ENCODE results near the gene EEPD1.

DNA sequence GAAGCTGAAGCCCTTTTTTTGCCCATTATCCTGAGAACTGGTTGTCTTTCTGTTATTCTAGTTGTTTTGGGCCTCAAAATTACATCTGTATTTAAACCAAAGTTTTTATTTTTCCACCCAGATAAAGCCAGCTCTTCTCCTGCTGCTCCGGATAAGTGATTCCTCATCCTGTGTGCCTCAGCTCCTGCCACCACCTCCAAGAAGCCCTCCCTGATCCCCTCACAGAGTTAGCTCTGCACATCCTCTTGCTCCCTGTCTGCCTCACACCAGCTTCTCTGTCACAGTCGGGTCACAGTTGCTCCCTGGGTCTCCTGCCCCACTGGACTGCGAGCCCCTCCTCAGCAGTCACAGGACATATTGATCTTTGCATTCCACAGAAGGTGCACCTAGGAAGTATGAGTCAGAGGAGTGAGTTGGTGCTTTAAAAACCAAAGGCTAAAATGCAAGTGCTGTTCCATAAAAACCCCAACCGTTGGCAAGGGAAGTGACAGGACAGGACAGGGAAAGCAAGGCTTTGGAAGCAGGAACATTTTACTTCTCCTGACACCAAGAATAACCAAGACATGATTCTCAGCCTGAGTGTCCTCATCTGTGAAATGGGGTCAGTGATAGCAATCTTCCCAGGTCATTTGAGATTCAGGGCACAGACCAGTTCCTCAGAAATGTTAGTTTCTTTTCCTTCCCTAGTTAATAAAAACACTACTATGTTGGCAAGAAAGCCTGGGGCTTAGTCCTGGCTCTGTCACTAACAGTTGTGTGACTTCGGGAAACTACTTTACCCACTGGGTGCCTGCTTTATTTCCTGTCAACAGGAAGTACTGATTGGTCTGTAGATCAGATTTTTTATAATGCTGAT lies 36.5 kb upstream of the EEPD1 start:
- TF ChIP-seq, protein P1, sequence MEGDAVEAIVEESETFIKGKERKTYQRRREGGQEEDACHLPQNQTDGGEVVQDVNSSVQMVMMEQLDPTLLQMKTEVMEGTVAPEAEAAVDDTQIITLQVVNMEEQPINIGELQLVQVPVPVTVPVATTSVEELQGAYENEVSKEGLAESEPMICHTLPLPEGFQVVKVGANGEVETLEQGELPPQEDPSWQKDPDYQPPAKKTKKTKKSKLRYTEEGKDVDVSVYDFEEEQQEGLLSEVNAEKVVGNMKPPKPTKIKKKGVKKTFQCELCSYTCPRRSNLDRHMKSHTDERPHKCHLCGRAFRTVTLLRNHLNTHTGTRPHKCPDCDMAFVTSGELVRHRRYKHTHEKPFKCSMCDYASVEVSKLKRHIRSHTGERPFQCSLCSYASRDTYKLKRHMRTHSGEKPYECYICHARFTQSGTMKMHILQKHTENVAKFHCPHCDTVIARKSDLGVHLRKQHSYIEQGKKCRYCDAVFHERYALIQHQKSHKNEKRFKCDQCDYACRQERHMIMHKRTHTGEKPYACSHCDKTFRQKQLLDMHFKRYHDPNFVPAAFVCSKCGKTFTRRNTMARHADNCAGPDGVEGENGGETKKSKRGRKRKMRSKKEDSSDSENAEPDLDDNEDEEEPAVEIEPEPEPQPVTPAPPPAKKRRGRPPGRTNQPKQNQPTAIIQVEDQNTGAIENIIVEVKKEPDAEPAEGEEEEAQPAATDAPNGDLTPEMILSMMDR (IDR thresholded peaks at IDR 0.05), result no peak
- no peak for TF ChIP-seq POLR2A (IDR thresholded peaks at IDR 0.05)
